Measurements from ENCODE around the gene PYGM. TPM values are rescaled to one million over a fixed set of nuclear protein-coding genes. Genes with fewer than 3 reads are reported as not detected.
A peak's percentile ranks its signal among the peaks of the same experiment; 100 is the strongest.

The PYGM gene
- total and polyA plus RNA-seq, 2 of the 13 experiments (the other 11 are each of a cell fraction or from before 2014, with no cell fraction given) = 0.11 to 0.12 TPM

DNA sequence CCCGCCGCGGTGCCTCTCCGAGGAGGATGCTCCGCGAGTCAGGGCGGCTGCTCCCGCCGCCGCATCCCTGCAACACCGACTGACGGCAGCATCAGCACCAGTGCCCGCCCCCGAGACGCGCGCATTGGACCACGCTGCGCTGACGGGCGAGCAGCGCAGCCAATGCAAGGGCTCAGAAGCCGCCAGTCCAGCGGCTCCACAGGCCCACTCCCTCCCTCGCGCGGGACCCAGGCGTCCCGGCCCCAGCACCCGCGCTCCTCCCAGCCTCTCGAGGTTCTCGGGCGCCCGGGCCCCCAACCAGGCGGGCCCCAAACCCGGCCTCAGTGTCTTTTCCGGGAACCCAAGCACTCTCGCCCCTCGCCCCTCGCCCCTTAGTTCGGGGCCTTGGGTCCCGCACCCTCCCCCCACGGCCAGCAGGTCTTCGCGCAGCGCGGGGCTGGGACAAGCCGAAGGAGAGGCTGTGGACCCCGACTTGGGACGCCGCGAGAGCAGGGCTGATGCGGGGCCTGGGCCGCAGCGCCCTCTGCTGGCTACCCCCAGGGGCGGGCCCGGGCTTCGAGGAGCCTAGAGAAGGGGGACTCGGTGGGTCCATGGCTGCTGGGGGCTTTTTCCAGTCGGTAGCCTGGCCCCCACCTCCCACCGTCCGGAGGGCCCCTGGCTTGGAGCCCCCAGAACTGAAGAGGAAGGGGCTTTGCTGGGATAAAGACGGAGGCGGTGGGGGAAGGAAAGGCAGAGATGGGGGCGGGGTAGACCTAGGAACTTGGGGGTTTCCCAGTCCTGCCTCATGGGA is 36.5 kb downstream of the PYGM start, which contains the start of gene NRXN2 (continued):
- TF ChIP-seq, protein P1, sequence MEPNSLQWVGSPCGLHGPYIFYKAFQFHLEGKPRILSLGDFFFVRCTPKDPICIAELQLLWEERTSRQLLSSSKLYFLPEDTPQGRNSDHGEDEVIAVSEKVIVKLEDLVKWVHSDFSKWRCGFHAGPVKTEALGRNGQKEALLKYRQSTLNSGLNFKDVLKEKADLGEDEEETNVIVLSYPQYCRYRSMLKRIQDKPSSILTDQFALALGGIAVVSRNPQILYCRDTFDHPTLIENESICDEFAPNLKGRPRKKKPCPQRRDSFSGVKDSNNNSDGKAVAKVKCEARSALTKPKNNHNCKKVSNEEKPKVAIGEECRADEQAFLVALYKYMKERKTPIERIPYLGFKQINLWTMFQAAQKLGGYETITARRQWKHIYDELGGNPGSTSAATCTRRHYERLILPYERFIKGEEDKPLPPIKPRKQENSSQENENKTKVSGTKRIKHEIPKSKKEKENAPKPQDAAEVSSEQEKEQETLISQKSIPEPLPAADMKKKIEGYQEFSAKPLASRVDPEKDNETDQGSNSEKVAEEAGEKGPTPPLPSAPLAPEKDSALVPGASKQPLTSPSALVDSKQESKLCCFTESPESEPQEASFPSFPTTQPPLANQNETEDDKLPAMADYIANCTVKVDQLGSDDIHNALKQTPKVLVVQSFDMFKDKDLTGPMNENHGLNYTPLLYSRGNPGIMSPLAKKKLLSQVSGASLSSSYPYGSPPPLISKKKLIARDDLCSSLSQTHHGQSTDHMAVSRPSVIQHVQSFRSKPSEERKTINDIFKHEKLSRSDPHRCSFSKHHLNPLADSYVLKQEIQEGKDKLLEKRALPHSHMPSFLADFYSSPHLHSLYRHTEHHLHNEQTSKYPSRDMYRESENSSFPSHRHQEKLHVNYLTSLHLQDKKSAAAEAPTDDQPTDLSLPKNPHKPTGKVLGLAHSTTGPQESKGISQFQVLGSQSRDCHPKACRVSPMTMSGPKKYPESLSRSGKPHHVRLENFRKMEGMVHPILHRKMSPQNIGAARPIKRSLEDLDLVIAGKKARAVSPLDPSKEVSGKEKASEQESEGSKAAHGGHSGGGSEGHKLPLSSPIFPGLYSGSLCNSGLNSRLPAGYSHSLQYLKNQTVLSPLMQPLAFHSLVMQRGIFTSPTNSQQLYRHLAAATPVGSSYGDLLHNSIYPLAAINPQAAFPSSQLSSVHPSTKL (CRISPR knock-in tag; IDR thresholded peaks at IDR 0.05) = no peak
- TF ChIP-seq, protein P2, sequence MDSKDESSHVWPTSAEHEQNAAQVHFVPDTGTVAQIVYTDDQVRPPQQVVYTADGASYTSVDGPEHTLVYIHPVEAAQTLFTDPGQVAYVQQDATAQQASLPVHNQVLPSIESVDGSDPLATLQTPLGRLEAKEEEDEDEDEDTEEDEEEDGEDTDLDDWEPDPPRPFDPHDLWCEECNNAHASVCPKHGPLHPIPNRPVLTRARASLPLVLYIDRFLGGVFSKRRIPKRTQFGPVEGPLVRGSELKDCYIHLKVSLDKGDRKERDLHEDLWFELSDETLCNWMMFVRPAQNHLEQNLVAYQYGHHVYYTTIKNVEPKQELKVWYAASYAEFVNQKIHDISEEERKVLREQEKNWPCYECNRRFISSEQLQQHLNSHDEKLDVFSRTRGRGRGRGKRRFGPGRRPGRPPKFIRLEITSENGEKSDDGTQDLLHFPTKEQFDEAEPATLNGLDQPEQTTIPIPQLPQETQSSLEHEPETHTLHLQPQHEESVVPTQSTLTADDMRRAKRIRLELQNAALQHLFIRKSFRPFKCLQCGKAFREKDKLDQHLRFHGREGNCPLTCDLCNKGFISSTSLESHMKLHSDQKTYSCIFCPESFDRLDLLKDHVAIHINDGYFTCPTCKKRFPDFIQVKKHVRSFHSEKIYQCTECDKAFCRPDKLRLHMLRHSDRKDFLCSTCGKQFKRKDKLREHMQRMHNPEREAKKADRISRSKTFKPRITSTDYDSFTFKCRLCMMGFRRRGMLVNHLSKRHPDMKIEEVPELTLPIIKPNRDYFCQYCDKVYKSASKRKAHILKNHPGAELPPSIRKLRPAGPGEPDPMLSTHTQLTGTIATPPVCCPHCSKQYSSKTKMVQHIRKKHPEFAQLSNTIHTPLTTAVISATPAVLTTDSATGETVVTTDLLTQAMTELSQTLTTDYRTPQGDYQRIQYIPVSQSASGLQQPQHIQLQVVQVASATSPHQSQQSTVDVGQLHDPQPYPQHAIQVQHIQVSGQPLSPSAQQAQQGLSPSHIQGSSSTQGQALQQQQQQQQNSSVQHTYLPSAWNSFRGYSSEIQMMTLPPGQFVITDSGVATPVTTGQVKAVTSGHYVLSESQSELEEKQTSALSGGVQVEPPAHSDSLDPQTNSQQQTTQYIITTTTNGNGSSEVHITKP (CRISPR knock-in tag; IDR thresholded peaks at IDR 0.05; ENCODE audit: low read depth) = no peak
- TF ChIP-seq ETV5 (CRISPR knock-in tag; IDR thresholded peaks at IDR 0.05; ENCODE audit: borderline replicate concordance) (no peak), SMYD3 (CRISPR knock-in tag; IDR thresholded peaks at IDR 0.05) (no peak), PHB2 (IDR thresholded peaks at IDR 0.05; ENCODE audit: partially characterized antibody) (no peak), SCMH1 (CRISPR knock-in tag; IDR thresholded peaks at IDR 0.05; ENCODE audit: borderline replicate concordance) (no peak), ZNF33A (CRISPR knock-in tag; IDR thresholded peaks at IDR 0.05; ENCODE audit: borderline replicate concordance) (no peak), KLF12 (CRISPR knock-in tag; IDR thresholded peaks at IDR 0.05; ENCODE audit: borderline replicate concordance) (no peak), ZSCAN12 (CRISPR knock-in tag; IDR thresholded peaks at IDR 0.05) (no peak), PAWR (CRISPR knock-in tag; IDR thresholded peaks at IDR 0.05; ENCODE audit: borderline replicate concordance) (no peak), HNF4A (CRISPR knock-in tag; IDR thresholded peaks at IDR 0.05) (no peak), KDM5B (CRISPR knock-in tag; IDR thresholded peaks at IDR 0.05; ENCODE audit: borderline replicate concordance) (no peak), SIX1 (CRISPR knock-in tag; IDR thresholded peaks at IDR 0.05; ENCODE audit: borderline replicate concordance) (no peak), HNF4G (IDR thresholded peaks at IDR 0.05; ENCODE audit: borderline replicate concordance, low read depth, low read length) (no peak), HNF4G (CRISPR knock-in tag; IDR thresholded peaks at IDR 0.05; ENCODE audit: borderline replicate concordance, low read depth) (no peak), ZNF235 (CRISPR knock-in tag; IDR thresholded peaks at IDR 0.05; ENCODE audit: borderline replicate concordance) (no peak), TRIM24 (CRISPR knock-in tag; IDR thresholded peaks at IDR 0.05) (no peak), ZNF33B (CRISPR knock-in tag; IDR thresholded peaks at IDR 0.05) (peak; percentile 67; the same call in 1 of the 2 replicates), CHD4 (IDR thresholded peaks at IDR 0.05; ENCODE audit: borderline replicate concordance, low read length) (no peak), IKZF1 (IDR thresholded peaks at IDR 0.05) (no peak), NFIB (CRISPR knock-in tag; IDR thresholded peaks at IDR 0.05; ENCODE audit: borderline replicate concordance) (no peak), ZFX (CRISPR knock-in tag; IDR thresholded peaks at IDR 0.05; ENCODE audit: low read depth) (peak; percentile 44; the same call in 1 of the 2 replicates)
- TF ChIP-seq, protein P3, sequence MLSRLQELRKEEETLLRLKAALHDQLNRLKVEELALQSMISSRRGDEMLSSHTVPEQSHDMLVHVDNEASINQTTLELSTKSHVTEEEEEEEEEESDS (CRISPR knock-in tag; IDR thresholded peaks at IDR 0.05; ENCODE audit: borderline replicate concordance) = no peak

All from HepG2 (cell line).